Brain microvascular endothelial cell (primary cell): ENCODE results near the gene ATP7A.
A peak's percentile ranks its signal among the peaks of the same experiment; 100 is the strongest.
"Not testable (repeated sequence)": the region's sequence is repeated elsewhere in the genome, so short reads cannot be mapped to it uniquely, and the experiment has no call there.

Source experiments
- DNase-seq: peaks from one replicate; pipeline ENCODE4 v3.0.0-alpha.2; 2020
- H3K27ac ChIP-seq: fragments of 250-450 bp; sonication (Bioruptor Pico); 2 replicates; pipeline ENCODE4 v1.5.1; 2020; ENCODE audit warnings: mild to moderate bottlenecking, moderate library complexity
- H3K27me3 ChIP-seq: fragments of 250-450 bp; sonication (Bioruptor Pico); replicated peaks from 2 replicates; pipeline ENCODE4 v1.5.1; 2020; ENCODE audit warnings: mild to moderate bottlenecking
- H3K36me3 ChIP-seq: fragments of 250-450 bp; sonication (Bioruptor Pico); replicated peaks from 2 replicates; pipeline ENCODE4 v1.5.1; 2020; ENCODE audit warnings: mild to moderate bottlenecking
- H3K4me3 ChIP-seq: 2 replicates; pipeline ENCODE4 v1.5.1; 2011; ENCODE audit warnings: low read depth, mild to moderate bottlenecking, control low read depth, low read length, moderate library complexity
- CTCF ChIP-seq: IDR thresholded peaks from 2 replicates; pipeline ENCODE4 v1.5.1; 2011; ENCODE audit warnings: low read depth, mild to moderate bottlenecking, moderate library complexity, low read length, control low read depth, inconsistent platforms; ENCODE audit errors: missing control alignments
- in situ Hi-C: cut with HindIII; loops from 2 replicates; pipeline ENCODE4 v1.10.0; 2017; ENCODE audit warnings: low sequenced_read_pairs, low pct_ligation_motif_present

Gene ATP7A

GRCh38 chrX:78074088-78074487 lies 163.6 kb downstream of the ATP7A start:
- no peak overlapping the region for H3K27ac ChIP-seq
- no peak for DNase-seq
- no peak overlapping the region for H3K4me3 ChIP-seq
- H3K27me3 ChIP-seq, result no peaks in the 10 kb centered on the region
- in situ Hi-C loops, result no loop called here
- H3K36me3 ChIP-seq, result no peaks in the 10 kb centered on the region
- no peak for TF ChIP-seq CTCF

- in situ Hi-C loops, result no loop called here
- Histone ChIP-seq H3K4me3 (no peak overlapping the region), H3K27ac (no peak overlapping the region), H3K27me3 (no peaks in the 10 kb centered on the region), H3K36me3 (no peaks in the 10 kb centered on the region)
- no peak for DNase-seq
- no peak for TF ChIP-seq CTCF
Observed at GRCh38 chrX:78075787-78076389, 165.4 kb downstream of the ATP7A start.

- H3K4me3 ChIP-seq, H3K36me3 ChIP-seq, in situ Hi-C loops, H3K27ac ChIP-seq, H3K27me3 ChIP-seq, DNase-seq: not testable (repeated sequence)
Observed at GRCh38 chrX:78081413-78081812, 170.9 kb downstream of the ATP7A start.

- Histone ChIP-seq H3K4me3 (no peak overlapping the region), H3K27ac (no peak overlapping the region), H3K36me3 (no peaks in the 10 kb centered on the region), H3K27me3 (no peaks in the 10 kb centered on the region)
- DNase-seq, result peak; percentile 29
- in situ Hi-C loops, result no loop called here
- peak; percentile 71 for TF ChIP-seq CTCF
Observed at GRCh38 chrX:78092296-78092695, 181.8 kb downstream of the ATP7A start.

- in situ Hi-C loops, result no loop called here
- DNase-seq, result no peak
- Histone ChIP-seq H3K27me3 (no peaks in the 10 kb centered on the region), H3K4me3 (no peak overlapping the region), H3K27ac (no peak overlapping the region), H3K36me3 (no peaks in the 10 kb centered on the region)
- no peak for TF ChIP-seq CTCF
Observed at GRCh38 chrX:78098108-78098507, 187.6 kb downstream of the ATP7A start.
